ENCODE data around the gene PRIMA1. TPM values are rescaled to one million over a fixed set of nuclear protein-coding genes. Genes with fewer than 3 reads are reported as not detected.

The PRIMA1 gene
- polyA plus RNA-seq, 10 donors = 2.1 to 4.4 (median 3.3) TPM

DNA sequence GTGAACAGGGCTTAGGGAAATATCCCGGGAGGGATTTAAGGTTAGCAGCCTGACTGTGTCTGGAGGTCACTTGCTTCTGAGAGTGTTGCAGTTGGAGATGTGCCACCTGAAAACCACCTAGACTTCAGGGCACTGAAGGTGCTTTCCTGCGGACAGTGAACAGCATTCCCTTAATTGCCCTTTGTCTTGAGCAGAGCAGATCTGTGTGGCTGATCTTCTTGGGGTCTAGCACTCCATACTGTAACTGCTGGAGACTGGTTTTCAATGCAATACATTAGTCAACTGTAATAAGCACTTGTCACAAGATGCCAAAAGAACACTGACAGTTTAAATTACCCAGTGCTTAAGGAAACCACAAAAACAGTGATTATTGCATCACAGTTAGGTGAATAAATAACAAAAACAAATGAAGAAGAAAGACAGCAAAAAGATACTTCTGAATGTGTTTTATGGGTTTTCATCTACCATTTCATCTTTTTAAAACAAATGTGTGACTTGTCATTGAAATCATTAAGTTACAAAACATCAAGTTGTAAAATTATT, 111.8 kb downstream of the PRIMA1 start:
- no peak for DNase-seq

DNA sequence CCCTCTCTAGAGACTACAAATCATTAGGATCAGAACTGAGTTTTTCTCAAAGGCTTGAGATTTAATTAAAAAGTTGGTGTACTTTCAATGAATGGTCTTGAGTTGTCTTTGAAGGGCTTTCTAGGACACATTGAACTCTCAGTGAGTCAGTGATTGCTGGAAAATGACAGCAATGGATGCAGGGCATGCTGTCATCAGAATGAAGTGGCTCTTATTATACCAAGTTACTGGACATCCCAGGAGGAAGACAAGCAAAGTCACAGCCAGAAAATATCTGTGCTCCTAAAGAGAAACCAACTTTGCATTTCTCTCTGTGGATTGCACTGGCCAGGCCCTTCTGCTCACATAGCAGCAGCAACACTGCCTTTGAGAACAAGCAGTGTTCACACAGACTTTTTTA, 112.6 kb downstream of the PRIMA1 start:
- DNase-seq = no peak

DNA sequence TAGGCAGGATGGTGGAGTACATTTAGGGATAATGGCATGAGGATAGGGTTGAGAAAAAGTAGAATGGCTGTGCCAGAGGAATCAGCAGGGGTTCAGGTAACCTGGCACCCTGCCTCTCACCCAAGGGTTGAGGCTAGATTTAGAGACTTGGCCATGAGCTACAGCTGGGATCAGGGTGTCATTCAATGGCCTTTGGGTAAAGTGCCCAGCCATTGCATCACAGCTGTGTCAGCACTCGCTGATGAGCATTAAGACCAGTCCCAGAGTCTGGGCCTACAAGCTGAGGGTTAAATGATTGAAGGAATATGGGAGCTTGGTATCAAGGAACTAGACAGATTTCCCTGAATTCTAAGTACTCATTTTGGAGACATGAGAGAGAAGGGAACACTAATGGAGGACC, 113.9 kb downstream of the PRIMA1 start:
- DNase-seq = no peak

DNA sequence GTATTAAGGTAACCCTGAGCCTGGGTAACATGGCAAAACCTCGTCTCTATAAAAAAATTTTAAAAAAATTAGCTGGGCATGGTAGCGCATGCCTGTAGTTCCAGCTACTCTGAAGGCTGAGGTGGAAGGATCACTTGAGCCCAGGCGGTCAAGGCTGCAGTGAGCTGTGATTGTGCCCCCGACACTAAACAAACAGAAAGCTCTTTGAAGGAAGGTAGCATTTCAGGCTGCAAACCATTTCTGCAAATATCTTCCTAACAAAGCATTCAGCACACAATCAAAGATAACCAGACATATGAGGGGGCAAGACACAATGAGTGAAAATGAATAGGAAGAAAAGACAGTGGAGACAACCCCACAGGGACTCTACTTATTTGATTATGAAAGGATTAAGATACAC, 118.7 kb downstream of the PRIMA1 start:
- DNase-seq = no peak

Other genes starting within 250 kb of the PRIMA1 start
- gene FAM181A, start 138.9 kb upstream of the PRIMA1 start, polyA plus RNA-seq (ENCODE audit: insufficient read length in 10 of 10) = under 1 TPM in 3 of 10 donors, not detected in 7; 0.17 to 0.31 (median 0.24) TPM
- 10 to 100 TPM; 13.0 to 33.7 (median 24.8) TPM for gene ASB2, start 188.1 kb upstream of the PRIMA1 start, polyA plus RNA-seq (ENCODE audit: insufficient read length in 10 of 10)
- gene CCDC197, start 208.8 kb upstream of the PRIMA1 start, polyA plus RNA-seq (ENCODE audit: insufficient read length in 10 of 10) = not detected
- 1 to 10 TPM in 5 of 10 donors, under 1 TPM in 5; 0.77 to 1.6 (median 1.0) TPM for gene OTUB2, start 237.9 kb upstream of the PRIMA1 start, polyA plus RNA-seq (ENCODE audit: insufficient read length in 10 of 10)

All from muscle of back (tissue), 11 donors.